Heart left ventricle (tissue), 13 donors: ENCODE results near the gene C12orf54.

Source experiments
- CTCF ChIP-seq, 12 donors: fragments of 200-600 bp; sonication (generic) in 4 of 12; IDR thresholded peaks; one replicate each; pipeline versions ENCODE4 v1.5.0 to v1.8.0; 2018 to 2022; ENCODE audit warnings: antibody characterized with exemption in 12 of 12, mild to moderate bottlenecking in 5 of 12
- POLR2A ChIP-seq, 2 donors: fragments of 450-650 bp; IDR thresholded peaks; one replicate each; pipeline ENCODE4 v1.6.1; 2017; ENCODE audit warnings: antibody characterized with exemption in 2 of 2, mild to moderate bottlenecking in 2 of 2, moderate library complexity in 2 of 2
- donor health status: ischemic (EF 13 %, LVEDD 7.1; RV severe dilation, severe dysfunction).
- donor health status: DM: no; HTN: yes; CAD: no.
- donor health status: DM: no; HTN: no; CAD: no.
- donor health status: ischemic (EF 25% LVEDD 6.9; RV normal size, moderate dysfunction).
- donor health status: ischemic (EF 25% LVEDD 5.7; RV mildly dilated, moderate dysfunction).
- donor health status: ischemic (EF 35%, LVEDD 5.7; RV mildly dilated, moderate dysfunction).
- donor health status: nonischemic (EF 11% LVEDD 7.7; RV severe dilation, severe dysfunction).
- donor health status: DM: yes; HTN: yes; CAD: no.
- donor health status: PGD.
- donor health status: ischemic (EF 29% LVEDD 5.4; RV normal size, mild dysfunction).
- donor health status: nonischemic (EF 23%, LVEDD 6.1; RV moderate dilation, normal function).

GRCh38 chr12:48459259-48459658 is 23.0 kb upstream of the C12orf54 start:
- TF ChIP-seq CTCF (IDR thresholded peaks at IDR 0.05) (no peak), POLR2A (IDR thresholded peaks at IDR 0.05) (no peak)
